ENCODE measurements around the gene DERL3.

Gene DERL3

GRCh38 chr22:23815541-23816155 lies 23.2 kb downstream of the DERL3 start:
- DNase-seq (ENCODE audit: low read depth), result no peak
- no peak for TF ChIP-seq CTCF (conservative IDR thresholded peaks at IDR 0.05; ENCODE audit: low read length)
- no peak overlapping the region for H3K4me3 ChIP-seq (ENCODE audit: low read length)

- H3K4me3 ChIP-seq (ENCODE audit: low read length), result no peak overlapping the region
- DNase-seq (ENCODE audit: low read depth), result no peak
- no peak for TF ChIP-seq CTCF (conservative IDR thresholded peaks at IDR 0.05; ENCODE audit: low read length)
Measured at GRCh38 chr22:23812378-23812777, 26.4 kb downstream of the DERL3 start.

GRCh38 chr22:23806837-23807236 lies 32.0 kb downstream of the DERL3 start:
- no peak for TF ChIP-seq CTCF (conservative IDR thresholded peaks at IDR 0.05; ENCODE audit: low read length)
- no peak for DNase-seq (ENCODE audit: low read depth)
- H3K4me3 ChIP-seq (ENCODE audit: low read length), result no peak overlapping the region

GRCh38 chr22:23804781-23805291 lies 34.0 kb downstream of the DERL3 start:
- TF ChIP-seq CTCF (conservative IDR thresholded peaks at IDR 0.05; ENCODE audit: low read length), result no peak
- DNase-seq (ENCODE audit: low read depth), result no peak

GRCh38 chr22:23803001-23803819 lies 35.6 kb downstream of the DERL3 start:
- no peak for DNase-seq (ENCODE audit: low read depth)
- TF ChIP-seq CTCF (conservative IDR thresholded peaks at IDR 0.05; ENCODE audit: low read length), result no peak
- H3K4me3 ChIP-seq (ENCODE audit: low read length), result no peak overlapping the region

More at GRCh38 chr22:23804781-23805291, 34.0 kb downstream of the DERL3 start:
- H3K4me3 ChIP-seq (ENCODE audit: low read length), result no peak overlapping the region

- no peak for DNase-seq (ENCODE audit: low read depth)
- TF ChIP-seq CTCF (conservative IDR thresholded peaks at IDR 0.05; ENCODE audit: low read length), result no peak
- H3K4me3 ChIP-seq (ENCODE audit: low read length), result no peak overlapping the region
Measured at GRCh38 chr22:23801886-23802377, 36.9 kb downstream of the DERL3 start.

Measured in AG10803 (cell line).